PC-9 (cell line): ENCODE data around the gene CAPZB.

ENCODE experiments used
- CTCF ChIP-seq: fragments of 200-600 bp; sonication (generic); conservative IDR thresholded peaks from 2 replicates; pipeline ENCODE4 v1.6.1; 2017; ENCODE audit warnings: mixed run types, antibody characterized with exemption, mild to moderate bottlenecking, moderate library complexity
- EZH2 ChIP-seq: fragments of 200-600 bp; sonication (generic); IDR thresholded peaks from 2 replicates; pipeline ENCODE4 v1.8.0; 2017; ENCODE audit warnings: antibody characterized with exemption, low read depth

- TF ChIP-seq CTCF (no peak), EZH2 (no peak)
Measured at GRCh38 chr1:19460535-19461219, 24.7 kb downstream of the CAPZB start.
